ENCODE results near the gene NUP160. TPM values are rescaled to one million over a fixed set of nuclear protein-coding genes. Genes with fewer than 3 reads are reported as not detected.
"Not testable (repeated sequence)": the region's sequence is repeated elsewhere in the genome, so short reads cannot be mapped to it uniquely, and the experiment has no call there.

NUP160 gene
- total RNA-seq, 4 donors from 2014 or later: 14.1 to 22.4 (median 18.9) TPM

DNA sequence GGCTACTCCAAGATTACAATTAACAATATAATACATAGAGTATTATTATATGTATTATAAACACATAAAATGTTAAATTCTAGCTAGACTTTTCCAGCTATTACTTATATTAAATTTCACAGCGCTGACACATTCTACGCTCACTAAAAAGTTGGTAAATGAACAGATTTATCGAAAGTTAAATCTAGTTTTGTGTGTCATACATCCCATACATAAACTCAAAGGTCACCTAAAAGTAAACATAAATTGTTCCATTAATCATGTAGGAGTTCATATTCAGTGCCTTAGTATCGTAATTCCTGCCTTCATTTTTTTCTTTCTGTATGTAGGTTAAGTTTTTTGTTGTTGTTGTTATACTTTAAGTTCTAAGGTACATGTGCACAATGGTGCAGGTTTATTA is 91.9 kb downstream of the NUP160 start:
- intact Hi-C loops (cut with DNase I; ENCODE audit: low total_unique reads): no loop called here
- TF ChIP-seq, protein P1, sequence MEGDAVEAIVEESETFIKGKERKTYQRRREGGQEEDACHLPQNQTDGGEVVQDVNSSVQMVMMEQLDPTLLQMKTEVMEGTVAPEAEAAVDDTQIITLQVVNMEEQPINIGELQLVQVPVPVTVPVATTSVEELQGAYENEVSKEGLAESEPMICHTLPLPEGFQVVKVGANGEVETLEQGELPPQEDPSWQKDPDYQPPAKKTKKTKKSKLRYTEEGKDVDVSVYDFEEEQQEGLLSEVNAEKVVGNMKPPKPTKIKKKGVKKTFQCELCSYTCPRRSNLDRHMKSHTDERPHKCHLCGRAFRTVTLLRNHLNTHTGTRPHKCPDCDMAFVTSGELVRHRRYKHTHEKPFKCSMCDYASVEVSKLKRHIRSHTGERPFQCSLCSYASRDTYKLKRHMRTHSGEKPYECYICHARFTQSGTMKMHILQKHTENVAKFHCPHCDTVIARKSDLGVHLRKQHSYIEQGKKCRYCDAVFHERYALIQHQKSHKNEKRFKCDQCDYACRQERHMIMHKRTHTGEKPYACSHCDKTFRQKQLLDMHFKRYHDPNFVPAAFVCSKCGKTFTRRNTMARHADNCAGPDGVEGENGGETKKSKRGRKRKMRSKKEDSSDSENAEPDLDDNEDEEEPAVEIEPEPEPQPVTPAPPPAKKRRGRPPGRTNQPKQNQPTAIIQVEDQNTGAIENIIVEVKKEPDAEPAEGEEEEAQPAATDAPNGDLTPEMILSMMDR (IDR thresholded peaks at IDR 0.05): no peak
- no peak for TF ChIP-seq POLR2A (IDR thresholded peaks at IDR 0.05)
- WGBS, 2 donors: 94 to 96% methylated on average over 4 of the region's 4 CpGs
- H3K4me3 ChIP-seq (ENCODE audit: low read depth, poor library complexity, severe bottlenecking): no peak overlapping the region
- DNase-seq (ENCODE audit: low spot score in 2 of 2): no peak

DNA sequence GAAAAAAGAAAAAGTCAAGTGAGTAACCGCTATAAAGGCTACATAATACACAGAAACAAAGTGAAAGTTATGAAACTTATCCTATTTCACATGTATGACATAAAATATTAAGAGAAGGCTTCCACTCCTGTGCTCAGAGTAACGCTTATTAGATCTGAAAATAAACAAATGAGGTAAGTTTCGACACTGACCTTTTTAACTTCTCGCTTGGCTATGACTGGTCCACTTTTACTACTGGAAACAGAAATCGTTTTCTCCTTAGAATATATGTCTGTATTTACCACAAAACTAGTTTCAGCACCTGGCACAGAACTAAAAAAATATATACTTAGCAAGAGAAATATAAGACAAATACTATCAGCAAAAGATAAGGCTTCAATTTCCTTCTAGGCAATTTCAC is 97.4 kb downstream of the NUP160 start:
- DNase-seq (ENCODE audit: low spot score in 2 of 2): no peak
- TF ChIP-seq, protein P1 (IDR thresholded peaks at IDR 0.05): no peak
- TF ChIP-seq POLR2A (IDR thresholded peaks at IDR 0.05): no peak
- 88 to 93% methylated on average over 5 of the region's 5 CpGs for WGBS, 2 donors
- intact Hi-C loops (cut with DNase I; ENCODE audit: low total_unique reads): no loop called here
- no peak overlapping the region for H3K4me3 ChIP-seq (ENCODE audit: low read depth, poor library complexity, severe bottlenecking)

- H3K4me3 ChIP-seq (ENCODE audit: low read depth, poor library complexity, severe bottlenecking); intact Hi-C loops (cut with DNase I; ENCODE audit: low total_unique reads); DNase-seq (ENCODE audit: low spot score in 2 of 2): not testable (repeated sequence)
- WGBS, 2 donors: 90 to 92% methylated on average over 7 of the region's 7 CpGs
Observed at GRCh38 chr11:47742494-47742893, 105.7 kb downstream of the NUP160 start.

- DNase-seq (ENCODE audit: low spot score in 2 of 2): peak in 1 of 2 donors; percentile 40
- 93 to 95% methylated on average over 7 of the region's 7 CpGs for WGBS, 2 donors
- intact Hi-C loops (cut with DNase I; ENCODE audit: low total_unique reads); H3K4me3 ChIP-seq (ENCODE audit: low read depth, poor library complexity, severe bottlenecking): not testable (repeated sequence)
Observed at GRCh38 chr11:47737817-47738216, 110.3 kb downstream of the NUP160 start.

GRCh38 chr11:47732271-47732670 is 115.9 kb downstream of the NUP160 start:
- WGBS, 2 donors: 87 to 89% methylated on average over 10 of the region's 10 CpGs

GRCh38 chr11:47731475-47731874 is 116.7 kb downstream of the NUP160 start:
- TF ChIP-seq POLR2A (IDR thresholded peaks at IDR 0.05): no peak
- TF ChIP-seq, protein P1 (IDR thresholded peaks at IDR 0.05): no peak
- H3K4me3 ChIP-seq (ENCODE audit: low read depth, poor library complexity, severe bottlenecking): no peak overlapping the region
- DNase-seq (ENCODE audit: low spot score in 2 of 2): no peak
- intact Hi-C loops (cut with DNase I; ENCODE audit: low total_unique reads): no loop called here
- 65 to 76% methylated on average over 6 of the region's 6 CpGs for WGBS, 2 donors

More at GRCh38 chr11:47732271-47732670, 115.9 kb downstream of the NUP160 start:
- DNase-seq (ENCODE audit: low spot score in 2 of 2): peak in 1 of 2 donors; percentile 34
- intact Hi-C loops (cut with DNase I; ENCODE audit: low total_unique reads): no loop called here
- TF ChIP-seq, protein P1 (IDR thresholded peaks at IDR 0.05): no peak
- TF ChIP-seq POLR2A (IDR thresholded peaks at IDR 0.05): no peak
- no peak overlapping the region for H3K4me3 ChIP-seq (ENCODE audit: low read depth, poor library complexity, severe bottlenecking)

Other genes starting within 250 kb of the NUP160 start
- gene MTCH2, start 205.8 kb downstream of the NUP160 start, total RNA-seq: 10 to 100 TPM; 24.1 to 64.6 (median 40.6) TPM
- gene AGBL2, start 133.0 kb downstream of the NUP160 start, total RNA-seq: under 1 TPM in 2 of 4 donors, not detected in 2; 0.17 to 0.65 TPM
- gene FNBP4, start 81.0 kb downstream of the NUP160 start, total RNA-seq: 100 to 1,000 TPM in 3 of 4 donors, 10 to 100 TPM in 1; 96.1 to 302 (median 120) TPM
- gene PTPRJ, start 132.2 kb upstream of the NUP160 start, total RNA-seq: 10 to 100 TPM in 2 of 4 donors, 1 to 10 TPM in 2; 4.2 to 26.2 (median 9.2) TPM